Measurements from ENCODE around the gene STPG4. TPM values are rescaled to one million over a fixed set of nuclear protein-coding genes. Genes with fewer than 3 reads are reported as not detected.

Gene STPG4
- total and polyA plus RNA-seq, 2 of the 8 experiments (the other 6 are each of a cell fraction or from before 2014, with no cell fraction given) = 0.28 TPM; not detected in 1

DNA sequence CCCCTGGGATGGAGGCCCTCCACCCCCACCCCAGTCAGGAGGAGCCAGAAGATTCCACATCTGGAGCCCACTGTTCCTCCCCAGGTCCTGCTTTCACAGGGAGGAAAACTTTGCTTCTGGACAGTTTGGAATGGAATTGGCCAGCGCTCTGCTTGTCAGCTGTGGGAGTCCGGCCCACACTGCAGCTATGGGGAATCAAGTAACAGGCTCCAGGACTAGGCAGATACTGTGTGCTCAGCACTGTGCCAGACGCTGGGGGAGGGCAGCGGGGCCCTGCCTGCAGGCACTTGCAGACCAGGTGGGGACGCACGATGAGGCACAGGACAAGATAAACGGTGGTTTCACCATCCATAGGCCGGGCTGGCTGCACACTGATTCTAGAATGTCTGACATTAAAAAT is 114.0 kb downstream of the STPG4 start:
- no peak overlapping the region for H3K9ac ChIP-seq (replicated peaks in 1 of 4; ENCODE audit: extremely low read depth in 1 of 4, low read depth in 3 of 4, low read length in 3 of 4)
- DNase-seq (ENCODE audit: low read depth in 1 of 2, low spot score in 2 of 2) = no peak
- TF ChIP-seq EZH2 (IDR thresholded peaks at IDR 0.05; ENCODE audit: low read depth, low read length, severe bottlenecking) (no peak), RFX5 (IDR thresholded peaks at IDR 0.05; ENCODE audit: borderline replicate concordance, low read depth, low read length) (no peak), MAFK (IDR thresholded peaks at IDR 0.05; ENCODE audit: low read depth, low read length) (no peak), KDM1A (IDR thresholded peaks at IDR 0.05; ENCODE audit: borderline replicate concordance, low read length) (no peak), CHD1 (IDR thresholded peaks at IDR 0.05; ENCODE audit: low read depth, low read length) (no peak), SRF (IDR thresholded peaks at IDR 0.05; ENCODE audit: low read depth, low read length) (no peak), BACH1 (IDR thresholded peaks at IDR 0.05; ENCODE audit: low read length) (no peak), NANOG (IDR thresholded peaks at IDR 0.05; ENCODE audit: insufficient read depth, low read depth, low read length, poor library complexity, severe bottlenecking) (no peak), HDAC2 (IDR thresholded peaks at IDR 0.05; ENCODE audit: borderline replicate concordance in 1 of 2, low read depth in 2 of 2, low read length in 2 of 2) (no peak), CHD2 (IDR thresholded peaks at IDR 0.05; ENCODE audit: low read length) (no peak), KDM4A (IDR thresholded peaks at IDR 0.05; ENCODE audit: low read depth, low read length, severe bottlenecking) (no peak), SUZ12 (IDR thresholded peaks at IDR 0.05; ENCODE audit: low read length) (no peak), RBBP5 (IDR thresholded peaks at IDR 0.05; ENCODE audit: borderline replicate concordance, low read depth, low read length) (no peak), HDAC6 (IDR thresholded peaks at IDR 0.05; ENCODE audit: low read depth, low read length) (no peak)

More for the DNA sequence above, 114.0 kb downstream of the STPG4 start:
- Histone ChIP-seq H3K27ac (ENCODE audit: low read depth, low read length) (no peak overlapping the region), H4K91ac (replicated peaks; ENCODE audit: insufficient read length, low read length) (no peak overlapping the region), H3K4me2 (ENCODE audit: insufficient read depth in 1 of 2, low read depth in 2 of 2, low read length in 2 of 2) (no peak overlapping the region), H4K5ac (ENCODE audit: insufficient read length, low read depth, low read length) (no peak overlapping the region), H3K36me3 (ENCODE audit: control insufficient read depth in 2 of 4, insufficient read depth in 4 of 4, low read length in 3 of 4) (no peaks in the 10 kb centered on the region), H3K9me3 (ENCODE audit: insufficient read depth in 2 of 2, low read depth in 1 of 2, low read length in 1 of 2) (no peaks in the 10 kb centered on the region), H2BK20ac (ENCODE audit: low read length) (no peak overlapping the region), H2BK12ac (ENCODE audit: low read depth, low read length) (no peak overlapping the region), H4K8ac (ENCODE audit: extremely low read depth, insufficient read depth, low read length) (no peak overlapping the region), H2AK5ac (ENCODE audit: low read depth, low read length) (no peak overlapping the region), H3K27me3 (replicated peaks in 1 of 4; ENCODE audit: control insufficient read depth in 3 of 4, extremely low read depth in 1 of 4, insufficient read depth in 3 of 4, low read length in 3 of 4) (no peaks in the 10 kb centered on the region), H3K23me2 (ENCODE audit: low read depth, low read length) (0 out of 2 replicates have a peak, but pooled peaks cover 1% of the 10 kb centered on the region), H3K79me2 (ENCODE audit: control insufficient read depth in 1 of 2, insufficient read depth in 2 of 2, low read length in 2 of 2) (no peaks in the 10 kb centered on the region), H3K4ac (replicated peaks; ENCODE audit: insufficient read length, low read depth, low read length) (no peak overlapping the region), H3K4me3 (ENCODE audit: extremely low read depth in 1 of 4, insufficient read depth in 2 of 4, low read depth in 3 of 4, low read length in 4 of 4) (no peak overlapping the region), H2BK5ac (ENCODE audit: low read depth, low read length) (0 out of 2 replicates have a peak overlapping the region, but pooled peaks have one; percentile 35), H3K4me1 (replicated peaks in 1 of 4; ENCODE audit: control insufficient read depth in 3 of 4, insufficient read depth in 4 of 4, low read length in 3 of 4) (peaks cover 0 to 16% (median 8%) of the 10 kb centered on the region in 4 experiments; a peak in 6 of 7 replicates), H3K79me1 (ENCODE audit: low read depth, low read length) (no peaks in the 10 kb centered on the region; the same call in 1 of the 2 replicates), H2AFZ (ENCODE audit: low read length) (no peak overlapping the region), H4K20me1 (replicated peaks in 1 of 2; ENCODE audit: control insufficient read depth in 1 of 2, insufficient read depth in 2 of 2, low read length in 2 of 2) (no peaks in the 10 kb centered on the region), H3K18ac (ENCODE audit: extremely low read depth, low read length) (no peak overlapping the region), H3K56ac (replicated peaks; ENCODE audit: insufficient read length, low read depth, low read length) (no peak overlapping the region), H2BK15ac (ENCODE audit: low read length) (no peak overlapping the region), H2BK120ac (replicated peaks; ENCODE audit: low read depth, low read length) (no peak overlapping the region), H3K23ac (ENCODE audit: insufficient read length) (no peak overlapping the region), H3K14ac (ENCODE audit: insufficient read length) (no peak overlapping the region)
- WGBS, 2 experiments (ENCODE audit: extremely low coverage in 1 of 2, insufficient coverage in 1 of 2, insufficient read length in 1 of 2, insufficient replicate concordance in 2 of 2, low coverage in 1 of 2, low lambda C conversion rate in 2 of 2, missing lambda C conversion rate in 1 of 2) = 97% methylated on average over 8 of the region's 8 CpGs; no CpG with 5 or more reads in 1 of the 2 experiments
- CTCF ChIA-PET (ENCODE audit: partially characterized antibody) = interaction anchor here (0.8 to 2.8 kb wide), 3 partner anchors 24 to 282 kb away, joined by 3 to 7 read pairs (median 4); no protein-coding TSS in a partner anchor
- POLR2A ChIA-PET (ENCODE audit: partially characterized antibody) = interaction anchor here (1.2 kb wide), 1 partner anchor 31 kb away, joined by 3 read pairs; no protein-coding TSS in a partner anchor
- FAIRE-seq = no peak

Data from H1 (cell line).